ENCODE data around the gene SHISA7.

Gene SHISA7

DNA sequence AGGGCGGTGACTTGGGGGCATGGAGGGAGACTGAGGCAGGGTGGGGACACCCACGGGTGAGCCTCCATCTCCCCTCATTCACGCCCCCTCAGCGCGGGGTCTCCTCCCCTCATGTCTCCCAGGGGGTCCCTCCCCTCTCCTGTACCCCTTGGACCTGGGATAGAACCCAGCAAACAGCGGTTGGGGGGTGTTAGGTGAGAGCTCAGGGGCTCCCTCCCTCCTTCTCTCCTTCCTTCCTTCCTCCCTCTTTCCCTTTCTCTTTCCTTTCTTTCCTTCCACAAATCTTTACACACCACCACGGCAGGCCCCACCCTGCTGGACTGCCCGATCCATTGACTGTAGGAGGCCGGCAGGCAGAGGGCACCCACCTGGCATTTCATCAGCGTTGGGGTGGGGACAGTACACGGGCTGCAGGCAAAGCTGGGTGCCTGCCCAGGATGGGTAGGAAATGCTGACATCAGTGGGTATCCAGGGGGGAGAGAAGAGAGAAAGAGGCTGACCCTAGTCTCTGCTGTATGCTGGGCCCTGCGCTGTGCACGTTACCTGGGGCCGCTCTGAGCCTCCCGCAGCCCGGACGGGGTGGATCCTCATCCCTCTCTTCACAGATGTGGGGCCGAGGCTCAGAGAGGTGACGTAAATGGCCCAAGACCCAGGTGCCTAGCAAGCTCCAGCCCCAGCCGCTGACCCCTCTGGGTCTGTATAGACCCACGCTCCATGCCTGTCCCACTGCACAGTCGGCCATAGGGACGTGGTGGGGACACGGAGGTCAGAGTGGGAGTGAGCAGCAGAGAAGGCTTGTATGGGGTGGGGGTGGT is 48.7 kb upstream of the SHISA7 start (continued):
- TF ChIP-seq, protein P1, sequence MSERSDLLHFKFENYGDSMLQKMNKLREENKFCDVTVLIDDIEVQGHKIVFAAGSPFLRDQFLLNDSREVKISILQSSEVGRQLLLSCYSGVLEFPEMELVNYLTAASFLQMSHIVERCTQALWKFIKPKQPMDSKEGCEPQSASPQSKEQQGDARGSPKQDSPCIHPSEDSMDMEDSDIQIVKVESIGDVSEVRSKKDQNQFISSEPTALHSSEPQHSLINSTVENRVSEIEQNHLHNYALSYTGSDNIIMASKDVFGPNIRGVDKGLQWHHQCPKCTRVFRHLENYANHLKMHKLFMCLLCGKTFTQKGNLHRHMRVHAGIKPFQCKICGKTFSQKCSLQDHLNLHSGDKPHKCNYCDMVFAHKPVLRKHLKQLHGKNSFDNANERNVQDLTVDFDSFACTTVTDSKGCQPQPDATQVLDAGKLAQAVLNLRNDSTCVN (tag by site-specific recombination; optimal IDR thresholded peaks at IDR 0.05): no peak
- no peak for TF ChIP-seq KLF1 (tag by site-specific recombination; IDR thresholded peaks at IDR 0.05)
- TF ChIP-seq, protein P2, sequence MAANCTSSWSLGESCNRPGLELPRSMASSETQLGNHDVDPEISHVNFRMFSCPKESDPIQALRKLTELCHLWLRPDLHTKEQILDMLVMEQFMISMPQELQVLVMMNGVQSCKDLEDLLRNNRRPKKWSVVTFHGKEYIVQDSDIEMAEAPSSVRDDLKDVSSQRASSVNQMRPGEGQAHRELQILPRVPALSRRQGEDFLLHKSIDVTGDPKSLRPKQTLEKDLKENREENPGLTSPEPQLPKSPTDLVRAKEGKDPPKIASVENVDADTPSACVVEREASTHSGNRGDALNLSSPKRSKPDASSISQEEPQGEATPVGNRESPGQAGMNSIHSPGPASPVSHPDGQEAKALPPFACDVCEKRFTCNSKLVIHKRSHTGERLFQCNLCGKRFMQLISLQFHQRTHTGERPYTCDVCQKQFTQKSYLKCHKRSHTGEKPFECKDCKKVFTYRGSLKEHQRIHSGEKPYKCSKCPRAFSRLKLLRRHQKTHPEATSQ (tag by site-specific recombination; IDR thresholded peaks at IDR 0.05): no peak

DNA sequence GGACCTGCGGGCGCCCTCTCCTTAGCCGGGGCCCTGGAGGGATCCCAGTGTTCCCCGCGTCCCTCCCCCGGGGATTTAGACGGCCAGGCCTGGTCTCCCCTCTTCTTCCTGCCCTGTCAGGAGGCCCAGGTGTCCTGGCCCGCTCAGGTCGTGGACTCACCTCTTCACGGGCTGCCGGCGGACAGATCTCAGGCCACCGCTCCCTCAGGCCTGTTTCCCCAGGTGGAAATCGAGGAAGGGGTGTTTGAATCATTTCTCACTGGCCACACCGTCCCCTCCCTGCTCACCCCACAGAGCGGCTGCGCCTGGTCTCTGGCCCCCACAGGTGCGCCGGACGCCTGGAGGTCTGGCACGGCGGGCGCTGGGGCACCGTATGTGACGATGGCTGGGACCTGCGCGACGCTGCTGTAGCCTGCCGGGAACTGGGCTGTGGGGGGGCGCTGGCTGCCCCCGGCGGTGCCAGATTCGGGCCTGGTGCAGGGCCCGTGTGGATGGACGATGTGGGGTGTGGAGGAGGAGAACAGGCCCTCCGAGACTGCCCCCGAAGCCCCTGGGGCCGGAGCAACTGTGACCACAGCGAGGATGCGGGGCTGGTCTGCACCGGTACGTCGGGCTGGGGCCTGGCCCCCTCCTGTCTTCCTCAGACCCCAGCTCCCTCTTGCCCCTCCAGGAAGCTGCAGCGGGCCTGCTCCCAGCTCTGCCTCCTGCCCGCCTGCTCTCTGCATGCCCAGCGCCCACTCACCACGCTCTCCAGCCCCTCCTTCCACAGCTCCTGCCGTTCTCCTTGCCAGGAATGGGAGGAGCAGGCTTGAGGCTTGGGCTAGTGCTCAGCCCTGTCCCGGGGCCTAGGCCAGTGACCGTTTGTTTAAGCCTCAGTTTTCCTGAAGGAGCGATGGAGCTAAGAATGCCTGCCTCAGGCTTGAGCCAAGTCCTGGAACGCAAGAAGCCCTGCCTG is 47.7 kb upstream of the SHISA7 start:
- POLR2A ChIA-PET: interaction anchor here (0.5 to 0.6 kb wide), 2 partner anchors 29 to 144 kb away, joined by 3 to 4 read pairs; no protein-coding TSS in a partner anchor

DNA sequence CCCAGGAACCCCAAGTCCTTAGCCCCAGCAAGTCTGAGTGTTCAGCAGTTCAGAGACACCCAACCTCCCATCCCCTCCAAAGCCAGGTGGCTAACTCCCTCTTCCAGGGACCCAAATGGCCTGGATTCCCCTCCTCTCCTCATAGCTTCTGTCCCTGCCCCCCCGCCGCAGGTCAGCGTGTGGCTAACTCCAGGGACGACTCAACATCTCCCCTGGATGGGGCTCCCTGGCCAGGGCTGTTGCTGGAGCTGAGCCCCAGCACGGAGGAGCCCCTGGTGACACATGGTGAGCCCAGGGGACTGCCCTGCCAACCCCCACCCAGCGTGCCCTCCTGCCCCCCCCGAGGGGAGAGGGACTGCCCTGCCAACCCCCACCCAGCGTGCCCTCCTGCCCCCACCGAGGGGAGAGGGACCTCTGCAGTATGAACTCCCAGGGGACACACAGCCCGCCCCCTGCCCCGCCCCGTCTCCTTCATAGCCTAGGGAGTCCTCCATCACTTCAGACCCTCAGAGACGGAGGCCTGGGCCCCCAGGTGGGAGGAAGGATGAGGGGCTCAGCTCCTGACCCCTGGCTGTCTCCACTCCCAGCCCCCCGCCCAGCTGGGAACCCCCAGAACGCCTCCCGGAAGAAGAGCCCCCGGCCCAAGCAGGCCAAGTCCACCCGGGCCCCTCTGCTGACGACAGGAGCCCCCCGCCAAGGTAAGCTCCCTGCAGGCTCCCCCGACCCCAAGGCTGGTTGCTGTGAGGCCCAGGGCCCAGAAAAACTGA is 46.8 kb upstream of the SHISA7 start:
- Histone ChIP-seq H3K36me3 (ENCODE audit: control insufficient read depth in 2 of 2, insufficient read depth in 1 of 2, low read length in 2 of 2) (no peaks in the 10 kb centered on the region), H3K4me1 (ENCODE audit: control insufficient read depth, insufficient read depth, low read length) (peaks cover 19% of the 10 kb centered on the region), H3K9me3 (ENCODE audit: control insufficient read depth, insufficient read depth, low read depth, low read length) (no peaks in the 10 kb centered on the region), H3K27ac (ENCODE audit: extremely low read depth, low read depth, low read length) (no peak overlapping the region), H3K4me3 (ENCODE audit: low read depth, low read length) (no peak overlapping the region)
- CTCF ChIA-PET: interaction anchor here (1.1 to 4.4 kb wide), 3 partner anchors 14 to 165 kb away, joined by 8 to 28 read pairs (median 8); no protein-coding TSS in a partner anchor
- POLR2A ChIA-PET: interaction anchor here (0.6 kb wide), 1 partner anchor 28 kb away, joined by 3 read pairs; no protein-coding TSS in a partner anchor
- TF ChIP-seq, protein P3, sequence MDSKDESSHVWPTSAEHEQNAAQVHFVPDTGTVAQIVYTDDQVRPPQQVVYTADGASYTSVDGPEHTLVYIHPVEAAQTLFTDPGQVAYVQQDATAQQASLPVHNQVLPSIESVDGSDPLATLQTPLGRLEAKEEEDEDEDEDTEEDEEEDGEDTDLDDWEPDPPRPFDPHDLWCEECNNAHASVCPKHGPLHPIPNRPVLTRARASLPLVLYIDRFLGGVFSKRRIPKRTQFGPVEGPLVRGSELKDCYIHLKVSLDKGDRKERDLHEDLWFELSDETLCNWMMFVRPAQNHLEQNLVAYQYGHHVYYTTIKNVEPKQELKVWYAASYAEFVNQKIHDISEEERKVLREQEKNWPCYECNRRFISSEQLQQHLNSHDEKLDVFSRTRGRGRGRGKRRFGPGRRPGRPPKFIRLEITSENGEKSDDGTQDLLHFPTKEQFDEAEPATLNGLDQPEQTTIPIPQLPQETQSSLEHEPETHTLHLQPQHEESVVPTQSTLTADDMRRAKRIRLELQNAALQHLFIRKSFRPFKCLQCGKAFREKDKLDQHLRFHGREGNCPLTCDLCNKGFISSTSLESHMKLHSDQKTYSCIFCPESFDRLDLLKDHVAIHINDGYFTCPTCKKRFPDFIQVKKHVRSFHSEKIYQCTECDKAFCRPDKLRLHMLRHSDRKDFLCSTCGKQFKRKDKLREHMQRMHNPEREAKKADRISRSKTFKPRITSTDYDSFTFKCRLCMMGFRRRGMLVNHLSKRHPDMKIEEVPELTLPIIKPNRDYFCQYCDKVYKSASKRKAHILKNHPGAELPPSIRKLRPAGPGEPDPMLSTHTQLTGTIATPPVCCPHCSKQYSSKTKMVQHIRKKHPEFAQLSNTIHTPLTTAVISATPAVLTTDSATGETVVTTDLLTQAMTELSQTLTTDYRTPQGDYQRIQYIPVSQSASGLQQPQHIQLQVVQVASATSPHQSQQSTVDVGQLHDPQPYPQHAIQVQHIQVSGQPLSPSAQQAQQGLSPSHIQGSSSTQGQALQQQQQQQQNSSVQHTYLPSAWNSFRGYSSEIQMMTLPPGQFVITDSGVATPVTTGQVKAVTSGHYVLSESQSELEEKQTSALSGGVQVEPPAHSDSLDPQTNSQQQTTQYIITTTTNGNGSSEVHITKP (tag by site-specific recombination; IDR thresholded peaks at IDR 0.05): 0 out of 2 replicates have a peak, but pooled peaks have one; percentile 12
- TF ChIP-seq, protein P4, sequence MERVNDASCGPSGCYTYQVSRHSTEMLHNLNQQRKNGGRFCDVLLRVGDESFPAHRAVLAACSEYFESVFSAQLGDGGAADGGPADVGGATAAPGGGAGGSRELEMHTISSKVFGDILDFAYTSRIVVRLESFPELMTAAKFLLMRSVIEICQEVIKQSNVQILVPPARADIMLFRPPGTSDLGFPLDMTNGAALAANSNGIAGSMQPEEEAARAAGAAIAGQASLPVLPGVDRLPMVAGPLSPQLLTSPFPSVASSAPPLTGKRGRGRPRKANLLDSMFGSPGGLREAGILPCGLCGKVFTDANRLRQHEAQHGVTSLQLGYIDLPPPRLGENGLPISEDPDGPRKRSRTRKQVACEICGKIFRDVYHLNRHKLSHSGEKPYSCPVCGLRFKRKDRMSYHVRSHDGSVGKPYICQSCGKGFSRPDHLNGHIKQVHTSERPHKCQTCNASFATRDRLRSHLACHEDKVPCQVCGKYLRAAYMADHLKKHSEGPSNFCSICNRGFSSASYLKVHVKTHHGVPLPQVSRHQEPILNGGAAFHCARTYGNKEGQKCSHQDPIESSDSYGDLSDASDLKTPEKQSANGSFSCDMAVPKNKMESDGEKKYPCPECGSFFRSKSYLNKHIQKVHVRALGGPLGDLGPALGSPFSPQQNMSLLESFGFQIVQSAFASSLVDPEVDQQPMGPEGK (tag by site-specific recombination; IDR thresholded peaks at IDR 0.05): 0 out of 2 replicates have a peak, but pooled peaks have one; percentile 12
- TF ChIP-seq ZNF529 (tag by site-specific recombination; IDR thresholded peaks at IDR 0.05; ENCODE audit: insufficient replicate concordance) (no peak), ZNF623 (tag by site-specific recombination; IDR thresholded peaks at IDR 0.05) (no peak), ZIC2 (tag by site-specific recombination; IDR thresholded peaks at IDR 0.05) (peak; percentile 65), ZNF747 (tag by site-specific recombination; IDR thresholded peaks at IDR 0.05) (no peak), GLIS2 (tag by site-specific recombination; IDR thresholded peaks at IDR 0.05) (peak; percentile 30; the same call in 1 of the 2 replicates)
- TF ChIP-seq, protein P5, sequence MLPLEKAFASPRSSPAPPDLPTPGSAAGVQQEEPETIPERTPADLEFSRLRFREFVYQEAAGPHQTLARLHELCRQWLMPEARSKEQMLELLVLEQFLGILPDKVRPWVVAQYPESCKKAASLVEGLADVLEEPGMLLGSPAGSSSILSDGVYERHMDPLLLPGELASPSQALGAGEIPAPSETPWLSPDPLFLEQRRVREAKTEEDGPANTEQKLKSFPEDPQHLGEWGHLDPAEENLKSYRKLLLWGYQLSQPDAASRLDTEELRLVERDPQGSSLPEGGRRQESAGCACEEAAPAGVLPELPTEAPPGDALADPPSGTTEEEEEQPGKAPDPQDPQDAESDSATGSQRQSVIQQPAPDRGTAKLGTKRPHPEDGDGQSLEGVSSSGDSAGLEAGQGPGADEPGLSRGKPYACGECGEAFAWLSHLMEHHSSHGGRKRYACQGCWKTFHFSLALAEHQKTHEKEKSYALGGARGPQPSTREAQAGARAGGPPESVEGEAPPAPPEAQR (tag by site-specific recombination; IDR thresholded peaks at IDR 0.05): no peak
- TF ChIP-seq, protein P6, sequence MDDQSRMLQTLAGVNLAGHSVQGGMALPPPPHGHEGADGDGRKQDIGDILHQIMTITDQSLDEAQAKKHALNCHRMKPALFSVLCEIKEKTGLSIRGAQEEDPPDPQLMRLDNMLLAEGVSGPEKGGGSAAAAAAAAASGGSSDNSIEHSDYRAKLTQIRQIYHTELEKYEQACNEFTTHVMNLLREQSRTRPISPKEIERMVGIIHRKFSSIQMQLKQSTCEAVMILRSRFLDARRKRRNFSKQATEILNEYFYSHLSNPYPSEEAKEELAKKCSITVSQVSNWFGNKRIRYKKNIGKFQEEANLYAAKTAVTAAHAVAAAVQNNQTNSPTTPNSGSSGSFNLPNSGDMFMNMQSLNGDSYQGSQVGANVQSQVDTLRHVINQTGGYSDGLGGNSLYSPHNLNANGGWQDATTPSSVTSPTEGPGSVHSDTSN (CRISPR knock-in tag; IDR thresholded peaks at IDR 0.05): no peak

More for the DNA sequence above, 47.7 kb upstream of the SHISA7 start:
- TF ChIP-seq ZNF335 (tag by site-specific recombination; conservative IDR thresholded peaks at IDR 0.05): peak; percentile 39; the same call in 1 of the 2 replicates
- peak; percentile 46; the same call in 1 of the 2 replicates for TF ChIP-seq ZFHX2 (tag by site-specific recombination; conservative IDR thresholded peaks at IDR 0.05)
- no peak for TF ChIP-seq TCF7L2 (IDR thresholded peaks at IDR 0.05; ENCODE audit: borderline replicate concordance, low read depth, low read length)
- TF ChIP-seq ZFP3 (tag by site-specific recombination; IDR thresholded peaks at IDR 0.05; ENCODE audit: low read depth): no peak
- TF ChIP-seq GLIS2 (tag by site-specific recombination; IDR thresholded peaks at IDR 0.05): peak; percentile 9; the same call in 1 of the 2 replicates
- CTCF ChIA-PET: interaction anchor here (1.8 to 4.4 kb wide), 3 partner anchors 14 to 116 kb away, joined by 8 to 28 read pairs (median 12); partner anchors contain the start of gene ZNF865
- H3K27ac ChIP-seq (ENCODE audit: extremely low read depth, low read depth, low read length): no peak overlapping the region
- no peak overlapping the region for H3K4me3 ChIP-seq (ENCODE audit: low read depth, low read length)
- H3K9me3 ChIP-seq (ENCODE audit: control insufficient read depth, insufficient read depth, low read depth, low read length): no peaks in the 10 kb centered on the region
- no peaks in the 10 kb centered on the region for H3K36me3 ChIP-seq (ENCODE audit: control insufficient read depth in 2 of 2, insufficient read depth in 1 of 2, low read length in 2 of 2)
- H3K4me1 ChIP-seq (ENCODE audit: control insufficient read depth, insufficient read depth, low read length): peaks cover 16% of the 10 kb centered on the region
